Endothelial cell of umbilical vein (primary cell): ENCODE measurements around the gene OR6Q1. TPM values are rescaled to one million over a fixed set of nuclear protein-coding genes. Genes with fewer than 3 reads are reported as not detected.

Source experiments
- BruUV-seq: library from RNA; stranded (reverse); fragments of 400-500 nt; replicated peaks from 2 replicates; lab custom pipeline; 2021; lab: Mats Ljungman, UMichigan
- CTCF ChIA-PET: fragments of 300-600, 350-600 bp; sonication (Branson Sonifier 250); formaldehyde crosslinking; loops from one replicate; lab custom pipeline; 2021; ENCODE audit warnings: antibody characterized with exemption, inconsistent platforms; lab: Charles Lee
- POLR2A ChIA-PET: fragments of 300-600, 350-600 bp; sonication (Branson Sonifier 250); formaldehyde crosslinking; loops from one replicate; lab custom pipeline; 2021; ENCODE audit warnings: antibody characterized with exemption, inconsistent platforms; lab: Charles Lee
- DNase-seq: peaks from one replicate; pipeline ENCODE4 v3.0.0-alpha.2; 2011; ENCODE audit warnings: low read depth, low spot score
- FAIRE-seq: peaks from 2 replicates; lab custom pipeline; 2011; peaks lifted over from hg19 to GRCh38; lab: Jason Lieb, UNC
- H2AFZ ChIP-seq: 2 replicates; pipeline ENCODE4 v1.6.0; 2012; ENCODE audit warnings: low read depth, low read length, control low read depth, inconsistent platforms
- H3K27ac ChIP-seq: 2 replicates; pipeline ENCODE4 v1.5.1; 2011; ENCODE audit warnings: low read depth, mild to moderate bottlenecking, control low read depth, low read length, moderate library complexity; ENCODE audit not compliant: insufficient read depth
- H3K27me3 ChIP-seq, 2 experiments: 2 replicates each; pipeline versions ENCODE4 v1.6.0 to v1.6.1; 2011; ENCODE audit warnings: low read length in 2 of 2, mixed read lengths in 1 of 2; ENCODE audit not compliant: control insufficient read depth in 2 of 2, insufficient read depth in 2 of 2
- H3K36me3 ChIP-seq, 2 experiments: 2 replicates in 1 of 2; 3 replicates in 1 of 2; pipeline ENCODE4 v1.5.1; 2011; ENCODE audit warnings: low read length in 2 of 2, mild to moderate bottlenecking in 1 of 2, moderate library complexity in 1 of 2; ENCODE audit not compliant: control insufficient read depth in 2 of 2, insufficient read depth in 2 of 2; ENCODE audit errors: extremely low read depth in 1 of 2
- H3K4me1 ChIP-seq: 3 replicates; pipeline ENCODE4 v1.5.1; 2011; ENCODE audit warnings: mild to moderate bottlenecking, low read length; ENCODE audit not compliant: control insufficient read depth, insufficient read depth; ENCODE audit errors: extremely low read depth
- H3K4me2 ChIP-seq: 2 replicates; pipeline ENCODE4 v1.6.1; 2011; ENCODE audit warnings: low read length, control low read depth, mixed read lengths; ENCODE audit not compliant: insufficient read depth
- H3K4me3 ChIP-seq, 3 experiments: fragments of 200-600 bp in 1 of 3; sonication (generic), shearing (Covaris generic) in 1 of 3; replicated peaks in 1 of 3; 2 replicates each; pipeline ENCODE4 v1.5.1; 2011 to 2016; ENCODE audit warnings: control low read depth in 3 of 3, low read length in 3 of 3, mild to moderate bottlenecking in 2 of 3, inconsistent platforms in 1 of 3, low read depth in 1 of 3, moderate library complexity in 1 of 3; ENCODE audit not compliant: insufficient read depth in 1 of 3
- H3K79me2 ChIP-seq: 2 replicates; pipeline ENCODE4 v1.6.0; 2012; ENCODE audit warnings: low read length, inconsistent platforms; ENCODE audit not compliant: control insufficient read depth, insufficient read depth
- H3K9ac ChIP-seq: replicated peaks from 2 replicates; pipeline ENCODE3; 2011; ENCODE audit warnings: low read length, control low read depth; ENCODE audit not compliant: insufficient read depth; ENCODE audit errors: extremely low read depth
- H3K9me1 ChIP-seq: replicated peaks from 3 replicates; pipeline ENCODE4 v1.6.0; 2011; ENCODE audit warnings: mild to moderate bottlenecking, low read length; ENCODE audit not compliant: control insufficient read depth, insufficient read depth; ENCODE audit errors: extremely low read depth
- H3K9me3 ChIP-seq: replicated peaks from 2 replicates; pipeline ENCODE4 v1.5.1; 2012; ENCODE audit warnings: low read length, inconsistent platforms; ENCODE audit not compliant: control insufficient read depth, insufficient read depth
- H4K20me1 ChIP-seq: replicated peaks from 2 replicates; pipeline ENCODE3; 2011; ENCODE audit warnings: mild to moderate bottlenecking, low read length; ENCODE audit not compliant: control insufficient read depth, insufficient read depth; ENCODE audit errors: extremely low read depth
- CTCF ChIP-seq, 2 donors: IDR thresholded peaks; 1 replicate in 1 of 2; 2 replicates in 1 of 2; pipeline ENCODE4 v1.5.1; 2011; ENCODE audit warnings: low read length in 2 of 2, mild to moderate bottlenecking in 2 of 2, moderate library complexity in 2 of 2, control low read depth in 1 of 2, inconsistent platforms in 1 of 2, low read depth in 1 of 2; ENCODE audit not compliant: insufficient read depth in 1 of 2; ENCODE audit errors: extremely low read depth in 1 of 2
- EZH2 ChIP-seq: IDR thresholded peaks from 2 replicates; pipeline ENCODE4 v1.6.1; 2012; ENCODE audit warnings: borderline replicate concordance, low read depth, mild to moderate bottlenecking, moderate library complexity, low read length, inconsistent platforms; ENCODE audit not compliant: severe bottlenecking
- FOS ChIP-seq: IDR thresholded peaks from 2 replicates; pipeline ENCODE4 v1.6.1; 2011; ENCODE audit warnings: mild to moderate bottlenecking, low read length, moderate library complexity, borderline replicate concordance; ENCODE audit not compliant: insufficient read depth
- GATA2 ChIP-seq: IDR thresholded peaks from 2 replicates; pipeline ENCODE4 v1.7.0; 2011; ENCODE audit warnings: low read depth, mild to moderate bottlenecking, moderate library complexity, mixed read lengths, low read length; ENCODE audit not compliant: insufficient read length, insufficient read depth
- JUN ChIP-seq: IDR thresholded peaks from 2 replicates; pipeline ENCODE4 v1.6.1; 2011; ENCODE audit warnings: borderline replicate concordance, low read depth; ENCODE audit not compliant: insufficient read length, insufficient read depth
- MYC ChIP-seq: IDR thresholded peaks from one replicate; pipeline ENCODE4 v1.6.1; 2011; ENCODE audit warnings: mild to moderate bottlenecking, low read depth, low read length
- POLR2A ChIP-seq: IDR thresholded peaks from 2 replicates; pipeline ENCODE4 v1.6.1; 2012; ENCODE audit warnings: low read depth, mild to moderate bottlenecking, control low read depth, low read length
- POLR2AphosphoS5 ChIP-seq: IDR thresholded peaks from 2 replicates; pipeline ENCODE4 v1.6.1; 2012; ENCODE audit warnings: low read depth, mild to moderate bottlenecking, control low read depth, low read length, moderate library complexity; ENCODE audit not compliant: insufficient read depth
- dilution Hi-C: fragments of 300-500 bp; cut with MboI; formaldehyde crosslinking; loops from one replicate; pipeline ENCODE4 v1.15.0; 2019; ENCODE audit warnings: low sequenced_read_pairs; ENCODE audit not compliant: extremely low pct_ligation_motif_present
- intact Hi-C: fragments of 100-400 bp; cut with micrococcal nuclease; formaldehyde crosslinking; loops from one replicate; pipeline ENCODE4 v1.10.0; 2022
- polyA plus RNA-seq, 4 experiments: library from polyadenylated mRNA; depleted of rRNA in 3 of 4; stranded (reverse) in 3 of 4; unstranded in 1 of 4; fragments of >200 nt; gene quantifications; 2 replicates each; pipeline versions ENCODE4 v1.2.1 to v1.2.3, GENCODE V29; 2011 to 2012; ENCODE audit warnings: missing spikeins in 1 of 4
- total RNA-seq: library from RNA; stranded (reverse); gene quantifications from 2 replicates; pipeline ENCODE4 v1.2.3, GENCODE V29; 2021
- TF ChIP-seq, protein P1 (sequence below): IDR thresholded peaks from 2 replicates; pipeline ENCODE4 v1.6.1; 2011; ENCODE audit not compliant: insufficient read depth, insufficient read length

Gene OR6Q1
- total and polyA plus RNA-seq, 2 donors (not counting 3 experiments of a cell fraction or from before 2014, with no cell fraction given) = not detected

DNA sequence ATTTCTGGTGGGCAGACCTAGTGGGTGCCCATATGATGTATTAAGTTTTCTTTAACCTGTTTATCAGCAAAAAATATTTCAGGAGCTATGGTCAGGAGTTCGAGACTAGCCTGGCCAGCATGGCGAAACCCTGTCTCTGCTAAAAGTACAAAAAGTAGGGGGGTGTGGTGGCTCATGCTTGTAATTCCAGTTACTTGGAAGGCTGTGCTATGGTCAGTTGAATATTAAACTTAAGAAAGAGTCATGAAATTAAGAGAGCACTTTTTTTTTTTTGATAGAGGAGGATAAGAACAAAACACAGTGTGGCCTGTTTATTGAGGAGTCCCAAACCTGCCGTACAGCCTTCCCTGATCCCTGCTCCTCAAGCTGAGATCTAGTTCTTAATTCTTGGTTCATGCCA lies 29.8 kb downstream of the OR6Q1 start:
- intact Hi-C loops (loop anchor here (10.0 kb wide), 2 partner anchors 226 to 454 kb away; no protein-coding TSS in a partner anchor), dilution Hi-C loops (no loop called here)
- ChIA-PET POLR2A (no interaction called here), CTCF (interaction anchor here (0.6 to 2.2 kb wide), 6 partner anchors 36 to 715 kb away, joined by 3 to 19 read pairs (median 5); partner anchors contain the start of gene BTBD18)
- FAIRE-seq (no peak), DNase-seq (no peak)
- H3K4me3 ChIP-seq = no peak overlapping the region
- no peaks in the 10 kb centered on the region for H3K79me2 ChIP-seq
- H3K4me1 ChIP-seq = peaks cover 16% of the 10 kb centered on the region
- no peaks in the 10 kb centered on the region for H3K36me3 ChIP-seq
- no peak overlapping the region for H3K27ac ChIP-seq
- H3K9ac ChIP-seq = no peak overlapping the region
- no peaks in the 10 kb centered on the region for H4K20me1 ChIP-seq
- peaks cover 0 to 2% of the 10 kb centered on the region in 2 experiments for H3K27me3 ChIP-seq
- BruUV-seq = no TSS peak
- no peaks in the 10 kb centered on the region for H3K9me3 ChIP-seq
- TF ChIP-seq CTCF (IDR thresholded peaks at IDR 0.05; ENCODE audit: extremely low read depth in 1 of 2, insufficient read depth in 1 of 2, low read depth in 1 of 2, low read length in 2 of 2) (no peak), FOS (no peak), GATA2 (no peak), MYC (no peak), POLR2AphosphoS5 (no peak), JUN (no peak), POLR2A (no peak), EZH2 (no peak)
- TF ChIP-seq, protein P1, sequence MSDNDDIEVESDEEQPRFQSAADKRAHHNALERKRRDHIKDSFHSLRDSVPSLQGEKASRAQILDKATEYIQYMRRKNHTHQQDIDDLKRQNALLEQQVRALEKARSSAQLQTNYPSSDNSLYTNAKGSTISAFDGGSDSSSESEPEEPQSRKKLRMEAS = no peak
- H3K4me2 ChIP-seq = no peak overlapping the region
- H3K9me1 ChIP-seq = no peaks in the 10 kb centered on the region
- no peak overlapping the region for H2AFZ ChIP-seq
